ENCODE results near the gene TM4SF1.

DNA sequence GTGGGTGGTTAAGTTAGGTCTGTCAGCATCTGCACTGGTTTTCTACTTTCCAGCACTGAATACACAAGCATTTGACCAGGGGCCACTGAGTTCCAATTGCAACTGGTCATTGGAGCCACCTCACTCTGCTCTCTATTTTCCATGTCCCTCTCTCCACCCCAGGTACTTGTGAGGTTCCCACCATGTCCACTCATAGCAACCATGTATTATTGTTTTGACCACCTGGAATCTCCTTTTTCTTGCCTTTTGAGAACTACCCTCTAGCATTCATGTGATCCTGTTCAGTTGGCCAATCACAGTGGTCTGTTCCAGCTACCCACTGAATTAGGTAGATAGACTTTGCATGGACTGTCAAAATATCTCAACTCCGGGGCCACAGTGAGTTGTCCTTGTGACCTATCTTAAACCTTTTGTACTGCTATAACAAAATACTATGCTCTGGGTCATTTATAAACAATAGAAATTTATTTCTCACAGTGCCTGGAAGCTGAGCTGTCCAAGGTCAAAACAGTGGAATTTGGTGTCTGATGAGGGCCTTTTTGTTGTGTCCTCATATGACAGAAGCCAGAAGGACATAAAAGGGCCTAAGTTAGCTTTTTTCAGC, 23.8 kb downstream of the TM4SF1 start:
- TF ChIP-seq CTCF (IDR thresholded peaks at IDR 0.05) (no peak), POLR2A (IDR thresholded peaks at IDR 0.05) (no peak), POLR2AphosphoS5 (IDR thresholded peaks at IDR 0.05; ENCODE audit: insufficient read depth in 1 of 2, low read depth in 1 of 2) (no peak)

All from vagina (tissue), 2 donors.